ENCODE measurements around the gene VPS54.

Gene VPS54

GRCh38 chr2:63902149-63902548, 117.1 kb downstream of the VPS54 start:
- DNase-seq (ENCODE audit: low spot score), result no peak

- no peak for DNase-seq (ENCODE audit: low spot score)
Observed at GRCh38 chr2:63899639-63900038, 119.6 kb downstream of the VPS54 start.

GRCh38 chr2:63898839-63899238, 120.4 kb downstream of the VPS54 start:
- DNase-seq (ENCODE audit: low spot score), result no peak

DNA sequence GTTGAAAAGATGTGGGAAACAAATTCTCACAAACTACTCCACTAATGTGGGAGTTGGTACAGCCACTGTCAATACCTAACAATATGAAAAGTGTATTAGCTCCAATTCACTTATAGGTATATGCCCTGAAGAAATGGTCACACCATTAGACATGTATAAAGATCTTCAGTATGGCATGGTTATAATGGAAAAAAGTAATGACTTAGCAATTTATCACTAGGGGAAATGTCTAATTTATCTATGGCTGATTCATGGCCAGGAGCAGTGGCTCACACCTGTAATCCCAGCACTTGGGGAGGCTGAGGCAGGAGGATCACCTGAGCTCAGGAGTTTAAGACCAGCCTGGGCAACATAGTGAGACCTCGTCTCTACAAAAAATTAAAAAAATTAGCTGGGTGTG, 125.1 kb downstream of the VPS54 start:
- DNase-seq (ENCODE audit: low spot score), result no peak

DNA sequence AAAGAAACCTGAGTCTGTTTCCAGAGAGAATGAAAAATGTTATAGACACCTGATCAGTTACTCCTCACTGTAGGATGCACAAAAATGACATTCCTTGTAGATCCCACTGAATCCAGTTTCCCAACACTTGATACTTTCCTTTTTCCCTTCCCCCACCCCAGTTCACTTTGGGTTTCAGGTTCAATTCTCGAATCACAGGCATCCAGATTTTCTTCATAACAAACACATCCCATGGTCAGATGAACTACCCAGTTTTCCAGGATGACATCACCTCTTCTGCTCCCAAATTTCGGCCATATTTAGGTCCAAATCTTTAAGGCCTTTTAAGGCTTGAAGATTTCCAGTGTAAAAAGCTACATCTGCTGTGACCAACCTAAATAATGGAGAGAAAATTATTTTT, 126.1 kb downstream of the VPS54 start:
- no peak for DNase-seq (ENCODE audit: low spot score)

DNA sequence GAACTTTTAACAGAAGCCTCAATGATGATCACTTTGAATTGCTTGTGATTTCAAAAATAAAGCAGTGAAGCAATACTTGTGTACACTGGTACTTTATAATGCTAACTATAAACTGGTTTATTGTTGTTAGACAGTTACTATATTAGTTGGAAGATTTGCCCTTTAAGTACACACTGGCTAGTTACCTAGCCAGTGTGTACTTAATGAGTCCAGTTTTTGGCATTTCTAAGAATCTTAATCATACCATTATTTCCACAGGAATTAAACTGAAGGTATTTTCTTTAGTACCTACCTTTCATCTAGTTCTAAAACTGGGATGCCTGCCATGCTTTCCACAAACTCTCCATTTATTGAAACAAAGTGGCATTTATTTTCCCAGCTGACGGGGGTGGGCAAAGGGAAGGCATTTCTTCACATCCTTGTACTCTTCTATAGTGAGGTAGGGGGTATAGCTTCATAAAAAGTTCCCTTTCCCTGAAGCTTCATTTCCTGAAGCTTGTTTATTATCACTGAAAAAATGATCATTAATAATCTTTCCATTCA, 127.7 kb downstream of the VPS54 start:
- no peak for DNase-seq (ENCODE audit: low spot score)

DNA sequence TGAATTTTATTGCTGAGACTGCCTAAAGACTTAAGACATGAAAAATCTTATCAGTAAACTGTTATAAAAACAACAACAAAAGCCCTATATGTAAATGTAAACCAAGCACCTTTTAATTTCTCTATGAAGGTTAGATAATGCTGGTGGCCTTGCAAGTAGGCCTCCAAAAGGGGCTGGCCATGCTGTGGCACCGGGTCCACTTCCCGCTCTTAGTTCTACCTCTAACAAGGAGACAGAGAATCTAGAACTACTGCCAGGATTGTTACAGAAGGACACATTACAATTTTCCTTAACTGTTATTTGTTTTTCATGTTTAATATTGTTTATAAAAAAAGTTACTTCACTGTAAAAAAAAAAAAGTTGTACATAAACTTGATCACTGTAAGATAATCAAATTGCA, 128.6 kb downstream of the VPS54 start:
- no peak for DNase-seq (ENCODE audit: low spot score)

GRCh38 chr2:63888490-63889402, 130.5 kb downstream of the VPS54 start:
- DNase-seq (ENCODE audit: low spot score), result peak; percentile 85

- DNase-seq (ENCODE audit: low spot score), result no peak
Observed at GRCh38 chr2:63888053-63888452, 131.2 kb downstream of the VPS54 start.

DNA sequence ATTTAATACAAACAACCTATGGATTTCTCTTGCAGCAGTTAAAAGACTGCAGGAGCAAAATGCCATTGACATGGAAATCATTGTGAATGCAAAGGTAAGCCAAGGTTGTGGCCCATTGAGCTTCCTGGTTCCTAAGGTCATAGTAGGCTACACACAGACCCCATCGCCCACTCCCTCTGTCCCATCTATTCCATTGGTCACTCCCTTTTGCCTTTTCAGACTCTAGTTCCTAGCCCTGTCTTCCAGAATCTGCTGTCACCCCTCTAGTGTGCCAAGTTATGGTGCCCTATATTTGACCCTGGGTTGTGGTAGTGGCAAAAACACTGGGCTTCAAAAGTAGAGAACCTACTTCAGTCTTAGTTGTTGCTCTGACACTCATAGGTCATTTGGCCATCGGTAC, 132.8 kb downstream of the VPS54 start:
- DNase-seq (ENCODE audit: low spot score), result no peak

GRCh38 chr2:63882395-63883105, 136.7 kb downstream of the VPS54 start:
- no peak for DNase-seq (ENCODE audit: low spot score)

GRCh38 chr2:63881205-63881604, 138.0 kb downstream of the VPS54 start:
- DNase-seq (ENCODE audit: low spot score), result no peak

- DNase-seq (ENCODE audit: low spot score), result no peak
Observed at GRCh38 chr2:63880625-63881024, 138.6 kb downstream of the VPS54 start.

DNA sequence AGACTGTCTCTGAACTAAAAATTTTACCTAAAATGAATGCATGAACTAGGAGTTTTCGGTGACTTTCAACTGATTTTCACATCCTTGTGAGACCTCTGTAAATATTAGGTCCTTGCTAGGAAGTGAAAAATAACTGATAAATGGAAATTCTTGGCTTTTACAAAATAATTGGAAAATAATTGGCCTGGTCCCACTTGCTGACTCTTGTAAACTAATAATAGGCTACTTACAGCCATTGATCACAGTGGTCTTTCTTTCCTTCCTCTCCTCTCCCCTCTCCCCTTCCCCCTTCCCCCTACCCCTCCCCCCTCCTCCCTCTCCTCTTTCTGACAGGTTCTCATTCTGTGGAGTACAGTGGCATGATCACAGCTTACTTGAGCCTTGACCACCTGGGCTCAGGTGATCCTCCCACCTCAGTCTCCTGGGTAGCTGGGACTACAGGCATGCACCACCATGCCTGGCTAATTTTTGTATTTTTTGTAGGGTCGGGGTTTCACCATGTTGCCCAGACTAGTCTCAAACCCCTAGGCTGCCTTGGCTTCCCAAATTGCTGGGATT, 139.3 kb downstream of the VPS54 start:
- no peak for DNase-seq (ENCODE audit: low spot score)

- DNase-seq (ENCODE audit: low spot score), result no peak
Observed at GRCh38 chr2:63878486-63878885, 140.7 kb downstream of the VPS54 start.

DNA sequence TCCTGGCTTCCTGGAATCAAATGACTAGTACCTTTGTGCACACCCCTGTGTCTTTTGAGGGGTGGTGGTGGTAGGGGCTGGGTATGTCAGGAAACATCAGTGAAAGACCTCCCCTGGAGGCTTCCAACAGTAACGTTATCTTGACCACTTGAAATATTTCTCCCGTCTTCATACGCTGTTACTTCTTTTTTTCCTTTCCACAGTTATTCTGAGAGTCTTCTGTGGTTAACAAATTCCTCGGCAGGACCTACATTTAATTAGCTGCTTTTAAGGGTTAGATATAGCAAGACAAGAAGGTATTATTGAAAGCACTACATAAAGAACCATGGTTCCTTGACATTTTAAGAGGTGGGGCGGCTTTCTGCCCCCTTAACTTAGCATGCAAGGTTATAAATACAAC, 142.9 kb downstream of the VPS54 start:
- DNase-seq (ENCODE audit: low spot score), result no peak

- DNase-seq (ENCODE audit: low spot score), result no peak
Observed at GRCh38 chr2:63875559-63876245, 143.5 kb downstream of the VPS54 start.

GRCh38 chr2:63875131-63875527, 144.1 kb downstream of the VPS54 start:
- no peak for DNase-seq (ENCODE audit: low spot score)

- no peak for DNase-seq (ENCODE audit: low spot score)
Observed at GRCh38 chr2:63874204-63875130, 144.8 kb downstream of the VPS54 start.

DNA sequence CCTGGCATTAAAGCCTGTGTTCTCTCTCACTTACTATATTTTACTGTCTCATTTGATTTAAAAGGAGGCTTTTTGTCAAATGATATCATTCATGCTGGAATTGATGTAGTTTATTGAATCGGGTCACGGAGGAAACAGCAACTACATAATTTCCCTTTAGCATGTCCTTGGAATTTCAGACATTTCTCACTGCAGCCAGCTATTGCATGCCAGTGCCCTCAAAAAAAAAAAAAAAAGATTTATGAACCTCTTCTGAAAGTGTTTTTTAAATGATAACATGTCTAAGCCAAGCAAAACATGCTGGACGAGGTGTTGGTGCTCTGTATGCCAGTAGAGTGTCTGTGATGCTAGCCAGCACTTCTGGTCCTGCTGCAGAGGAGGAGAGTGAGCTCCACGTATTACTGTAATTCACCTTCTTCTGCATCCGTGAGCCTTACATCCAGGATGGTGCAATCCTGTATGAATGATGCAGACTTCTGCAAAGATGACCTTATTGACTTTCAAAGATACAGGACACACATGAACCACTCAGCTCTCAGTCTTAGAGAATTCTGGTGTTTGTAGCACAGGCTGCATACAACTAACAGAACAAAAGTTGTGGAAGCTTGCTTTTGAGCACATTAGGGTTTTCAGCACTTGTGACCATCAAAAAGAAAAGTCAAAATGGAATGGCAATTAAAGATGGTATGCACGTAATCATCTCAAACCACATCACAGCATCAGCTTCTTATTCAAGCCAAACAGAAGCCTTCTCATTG, 146.5 kb downstream of the VPS54 start:
- no peak for DNase-seq (ENCODE audit: low spot score)

Data from NAMALWA (cell line).